GM12878 (cell line): ENCODE data around the gene SELE. TPM values are rescaled to one million over a fixed set of nuclear protein-coding genes. Genes with fewer than 3 reads are reported as not detected.

Experiments used
- ATAC-seq: fragments of 200-7000 bp; cut with Tn5 transposase; 3 replicates; pipeline ENCODE4 v1.9.1; 2020; ENCODE audit warnings: mild to moderate bottlenecking, moderate library complexity
- BruUV-seq: library from RNA; stranded (reverse); fragments of 400-500 nt; replicated peaks from 2 replicates; lab custom pipeline; 2021; lab: Mats Ljungman, UMichigan
- CTCF ChIA-PET: fragments of 300-600 bp; sonication (Branson Sonifier 250); formaldehyde crosslinking; extraction: SDS; loops from one replicate; lab custom pipeline; 2021; ENCODE audit warnings: inconsistent platforms; lab: Yijun Ruan, JAX
- POLR2A ChIA-PET: fragments of 350-600 bp; formaldehyde crosslinking; extraction: SDS; loops from one replicate; lab custom pipeline; 2021; ENCODE audit warnings: inconsistent platforms; lab: Charles Lee
- RAD21 ChIA-PET: fragments of 300-600 bp; sonication (Branson Sonifier 250); formaldehyde crosslinking; loops from one replicate; lab custom pipeline; 2023; ENCODE audit warnings: antibody characterized with exemption; ENCODE audit not compliant: unreplicated experiment; lab: Charles Lee
- SMC1A ChIA-PET: fragments of 300-600 bp; sonication (Branson Sonifier 250); formaldehyde crosslinking; loops from one replicate; lab custom pipeline; 2023; ENCODE audit not compliant: unreplicated experiment, uncharacterized antibody; lab: Charles Lee
- DNase-seq: peaks from one replicate; pipeline ENCODE4 v3.0.0-alpha.2; 2011; ENCODE audit warnings: low read depth, low spot score
- FAIRE-seq: peaks from 3 replicates; lab custom pipeline; 2011; peaks lifted over from hg19 to GRCh38; lab: Jason Lieb, UNC
- H2AFZ ChIP-seq: 2 replicates; pipeline ENCODE4 v1.6.0; 2011; ENCODE audit warnings: low read depth, low read length, control low read depth; ENCODE audit not compliant: control insufficient read depth
- H3K27ac ChIP-seq: 2 replicates; pipeline ENCODE4 v1.5.1; 2011; ENCODE audit warnings: control low read depth; ENCODE audit not compliant: control insufficient read depth, insufficient read depth
- H3K27me3 ChIP-seq, 2 experiments: replicated peaks in 1 of 2; 2 replicates each; pipeline versions ENCODE4 v1.6.0 to v1.6.1; 2011; ENCODE audit warnings: low read length in 1 of 2; ENCODE audit not compliant: control insufficient read depth in 2 of 2, insufficient read depth in 2 of 2
- H3K36me3 ChIP-seq, 2 experiments: 2 replicates each; pipeline ENCODE4 v1.5.1; 2011; ENCODE audit warnings: low read length in 1 of 2; ENCODE audit not compliant: control insufficient read depth in 2 of 2, insufficient read depth in 2 of 2
- H3K4me1 ChIP-seq: 2 replicates; pipeline ENCODE4 v1.6.1; 2011; ENCODE audit warnings: mild to moderate bottlenecking, low read length, moderate library complexity, mixed read lengths; ENCODE audit not compliant: control insufficient read depth, insufficient read depth
- H3K4me2 ChIP-seq: 2 replicates; pipeline ENCODE4 v1.6.0; 2011; ENCODE audit warnings: control low read depth; ENCODE audit not compliant: control insufficient read depth, insufficient read depth
- H3K4me3 ChIP-seq: fragments of 200-600 bp; sonication (generic); 2 replicates; pipeline ENCODE4 v1.5.1; 2016
- H3K79me2 ChIP-seq: 2 replicates; pipeline ENCODE4 v1.6.0; 2011; ENCODE audit warnings: low read length; ENCODE audit not compliant: control insufficient read depth, insufficient read depth
- H3K9ac ChIP-seq: 2 replicates; pipeline ENCODE4 v1.8.0; 2011; ENCODE audit warnings: low read length, control low read depth, mixed read lengths; ENCODE audit not compliant: control insufficient read depth, insufficient read depth
- H3K9me3 ChIP-seq: replicated peaks from 3 replicates; pipeline ENCODE4 v1.5.1; 2011; ENCODE audit warnings: mild to moderate bottlenecking, low read length; ENCODE audit not compliant: control insufficient read depth, insufficient read depth
- H4K20me1 ChIP-seq: 2 replicates; pipeline ENCODE4 v1.6.0; 2011; ENCODE audit not compliant: control insufficient read depth, insufficient read depth
- ATF3 ChIP-seq: IDR thresholded peaks from 2 replicates; pipeline ENCODE4 v1.6.1; 2011; ENCODE audit warnings: low read depth, mild to moderate bottlenecking, low read length, moderate library complexity, borderline replicate concordance; ENCODE audit errors: extremely low read depth
- BCL11A ChIP-seq: IDR thresholded peaks from 2 replicates; pipeline ENCODE4 v1.6.1; 2011; ENCODE audit warnings: low read depth, low read length
- CREB1 ChIP-seq: IDR thresholded peaks from 2 replicates; pipeline ENCODE4 v1.6.1; 2012; ENCODE audit warnings: low read depth, mild to moderate bottlenecking, inconsistent platforms
- CREM ChIP-seq: IDR thresholded peaks from 2 replicates; pipeline ENCODE4 v1.6.1; 2014; ENCODE audit warnings: antibody characterized with exemption, low read depth
- IRF5 ChIP-seq: fragments of 450-650 bp; IDR thresholded peaks from 2 replicates; pipeline ENCODE4 v1.6.1; 2017; ENCODE audit warnings: borderline replicate concordance
- PAX8 ChIP-seq: fragments of 450-650 bp; IDR thresholded peaks from 2 replicates; pipeline ENCODE4 v1.6.1; 2017; ENCODE audit warnings: mild to moderate bottlenecking, moderate library complexity
- RUNX3 ChIP-seq: IDR thresholded peaks from 2 replicates; pipeline ENCODE4 v1.6.1; 2012; ENCODE audit warnings: low read length, inconsistent platforms
- SIX5 ChIP-seq: IDR thresholded peaks from 2 replicates; pipeline ENCODE4 v1.6.1; 2011; ENCODE audit warnings: mild to moderate bottlenecking, low read depth, low read length, moderate library complexity; ENCODE audit not compliant: severe bottlenecking
- YBX1 ChIP-seq: fragments of 450-650 bp; IDR thresholded peaks from 2 replicates; pipeline ENCODE4 v1.6.1; 2016; ENCODE audit warnings: antibody characterized with exemption
- ZNF24 ChIP-seq: fragments of 450-650 bp; IDR thresholded peaks from 2 replicates; pipeline ENCODE4 v1.6.1; 2017; ENCODE audit warnings: antibody characterized with exemption, mild to moderate bottlenecking
- WGBS: methylation state at CpG from one replicate; pipeline ENCODE4 v1.1.6; 2016; ENCODE audit warnings: low lambda C conversion rate; ENCODE audit not compliant: insufficient replicate concordance, insufficient coverage; ENCODE audit errors: missing lambda C conversion rate; 5-methylcytosine and 5-hydroxymethylcytosine counted together
- in situ Hi-C: fragments of 300-500 bp; cut with MboI; formaldehyde crosslinking; loops from 9 replicates; pipeline ENCODE4 v1.14.3; 2018; ENCODE audit warnings: mixed read lengths
- intact Hi-C: fragments of 100-400 bp; cut with micrococcal nuclease; formaldehyde crosslinking; loops from one replicate; pipeline ENCODE4 v1.14.2; 2022; ENCODE audit not compliant: unreplicated experiment
- polyA plus RNA-seq, 11 experiments: library from polyadenylated mRNA; depleted of rRNA in 4 of 11; unstranded in 6 of 11; stranded (reverse) in 5 of 11; fragments of >200 nt; fragmentation: Nextera tagmentation in 4 of 11; fragmentation: Illumina TruSeq in 1 of 11; extraction: Ambion mirVana in 4 of 11; extraction: Trizol in 1 of 11; gene quantifications; 1 replicate in 1 of 11; 2 replicates in 10 of 11; pipeline versions ENCODE4 v1.2.1 to v1.2.3, GENCODE V29; 2011 to 2016; ENCODE audit warnings: inconsistent platforms in 2 of 11, missing spikeins in 2 of 11, low read depth in 1 of 11
- total RNA-seq, 4 experiments: library from RNA; depleted of rRNA in 3 of 4; stranded (reverse); fragments of >200 nt in 3 of 4; fragmentation: Illumina TruSeq in 1 of 4; extraction: Trizol in 1 of 4; gene quantifications; 2 replicates each; pipeline versions ENCODE4 v1.2.1 to v1.2.3, GENCODE V29; 2013 to 2021

The SELE gene
- total and polyA plus RNA-seq, 10 of the 15 experiments (the other 5 are each of a cell fraction or from before 2014, with no cell fraction given): not detected

- no peak overlapping the region for H3K4me2 ChIP-seq
- no peak for FAIRE-seq
- ATAC-seq: no peak
- ChIA-PET RAD21 (interaction anchor here (1.1 to 2.5 kb wide), 4 partner anchors 9 to 113 kb away, joined by 3 to 8 read pairs (median 5); partner anchors contain the start of gene F5), POLR2A (interaction anchor here (0.6 to 1.0 kb wide), 2 partner anchors 19 to 969 kb away, joined by 3 to 5 read pairs; no protein-coding TSS in a partner anchor), SMC1A (interaction anchor here (0.7 to 4.1 kb wide), 7 partner anchors 8 to 945 kb away, joined by 3 to 21 read pairs (median 8); no protein-coding TSS in a partner anchor), CTCF (interaction anchor here (1.3 to 5.5 kb wide), 4 partner anchors 13 to 110 kb away, joined by 3 to 33 read pairs (median 6); no protein-coding TSS in a partner anchor)
- in situ Hi-C loops: no loop called here
- intact Hi-C loops: loop anchor here (5.0 to 10.0 kb wide), 3 partner anchors 195 to 835 kb away; partner anchors contain the start of genes GORAB, KIFAP3 and SCYL3
- no peak for TF ChIP-seq IRF5
- TF ChIP-seq RUNX3: no peak
- TF ChIP-seq ATF3: no peak
- TF ChIP-seq CREB1: no peak
- no peak for TF ChIP-seq ZNF24
- no peak for TF ChIP-seq BCL11A
- no peak for TF ChIP-seq YBX1
- no peak for TF ChIP-seq SIX5
- no peak for TF ChIP-seq CREM
- no peak for TF ChIP-seq PAX8
- no TSS peak for BruUV-seq
- H3K79me2 ChIP-seq: no peaks in the 10 kb centered on the region
- no peaks in the 10 kb centered on the region for H4K20me1 ChIP-seq
- H3K4me3 ChIP-seq: no peak overlapping the region
- peak overlapping the region; percentile 38; the same call in 1 of the 2 replicates for H3K27ac ChIP-seq
- H3K27me3 ChIP-seq: no peaks in the 10 kb centered on the region
- DNase-seq: no peak
- H3K9ac ChIP-seq: no peak overlapping the region
- peaks cover 0 to 2% of the 10 kb centered on the region in 2 experiments; a peak in 1 of 4 replicates for H3K36me3 ChIP-seq
- H3K4me1 ChIP-seq: peaks cover 40% of the 10 kb centered on the region
- H2AFZ ChIP-seq: no peak overlapping the region; the same call in 1 of the 2 replicates
- H3K9me3 ChIP-seq: no peaks in the 10 kb centered on the region
- WGBS: 100% methylated on average over 3 of the region's 3 CpGs
These were observed 34.2 kb downstream of the SELE start for GRCh38 chr1:169699707-169700106.
